ENCODE measurements around the gene RAI14.

- TF ChIP-seq CTCF (IDR thresholded peaks at IDR 0.05) (no peak), POLR2A (IDR thresholded peaks at IDR 0.05) (no peak), POLR2AphosphoS5 (IDR thresholded peaks at IDR 0.05) (no peak)
Observed at GRCh38 chr5:34743878-34744277, 87.8 kb downstream of the RAI14 start.
